ENCODE measurements around the gene TMPRSS9.

The TMPRSS9 gene

GRCh38 chr19:2324220-2324948, 35.7 kb upstream of the TMPRSS9 start:
- in situ Hi-C loops (cut with MboI; ENCODE audit: low sequenced_read_pairs), result no loop called here
- H3K9me3 ChIP-seq, result no peaks in the 10 kb centered on the region
- DNase-seq (ENCODE audit: low spot score in 2 of 2), result no peak
- no peaks in the 10 kb centered on the region for H3K27me3 ChIP-seq (ENCODE audit: low read depth)
- H3K36me3 ChIP-seq (replicated peaks), result peaks cover 43% of the 10 kb centered on the region
- H3K4me3 ChIP-seq, result no peak overlapping the region
- H3K4me1 ChIP-seq, result peaks cover 3% of the 10 kb centered on the region; the same call in 1 of the 2 replicates

- DNase-seq (ENCODE audit: low spot score in 2 of 2), result no peak
- Histone ChIP-seq H3K36me3 (replicated peaks) (peaks cover 43% of the 10 kb centered on the region), H3K4me3 (no peak overlapping the region), H3K4me1 (peaks cover 8% of the 10 kb centered on the region), H3K27me3 (ENCODE audit: low read depth) (no peaks in the 10 kb centered on the region), H3K9me3 (no peaks in the 10 kb centered on the region)
- in situ Hi-C loops (cut with MboI; ENCODE audit: low sequenced_read_pairs), result no loop called here
These were observed 34.6 kb upstream of the TMPRSS9 start for GRCh38 chr19:2325281-2326046.

GRCh38 chr19:2326699-2327360, 33.2 kb upstream of the TMPRSS9 start:
- no peak for DNase-seq (ENCODE audit: low spot score in 2 of 2)
- H3K36me3 ChIP-seq (replicated peaks), result peaks cover 38% of the 10 kb centered on the region
- in situ Hi-C loops (cut with MboI; ENCODE audit: low sequenced_read_pairs), result no loop called here
- no peaks in the 10 kb centered on the region for H3K9me3 ChIP-seq
- H3K27me3 ChIP-seq (ENCODE audit: low read depth), result no peaks in the 10 kb centered on the region
- H3K4me1 ChIP-seq, result peaks cover 11% of the 10 kb centered on the region
- H3K4me3 ChIP-seq, result peak overlapping the region; percentile 80

- peak; percentile 76 to 80 for DNase-seq (ENCODE audit: low spot score in 2 of 2)
- Histone ChIP-seq H3K27me3 (ENCODE audit: low read depth) (no peaks in the 10 kb centered on the region), H3K36me3 (replicated peaks) (peaks cover 32% of the 10 kb centered on the region), H3K4me1 (peaks cover 11% of the 10 kb centered on the region), H3K9me3 (no peaks in the 10 kb centered on the region), H3K4me3 (peak overlapping the region; percentile 80)
- in situ Hi-C loops (cut with MboI; ENCODE audit: low sequenced_read_pairs), result no loop called here
These were observed 32.2 kb upstream of the TMPRSS9 start for GRCh38 chr19:2327773-2328400.

- peak within 1 kb of the TSS; percentile 80 for H3K4me3 ChIP-seq
- H3K36me3 ChIP-seq (replicated peaks), result peaks cover 26% of the 10 kb centered on the region
- in situ Hi-C loops (cut with MboI; ENCODE audit: low sequenced_read_pairs), result no loop called here
- no peaks in the 10 kb centered on the region for H3K27me3 ChIP-seq (ENCODE audit: low read depth)
- no peaks in the 10 kb centered on the region for H3K9me3 ChIP-seq
- H3K4me1 ChIP-seq, result peaks cover 11% of the 10 kb centered on the region
- peak; percentile 78 to 92 for DNase-seq (ENCODE audit: low spot score in 2 of 2)
These were observed 31.5 kb upstream of the TMPRSS9 start, which contains the start of the genes LSM7 and SPPL2B for GRCh38 chr19:2328401-2329148. Gene LSM7 (minus strand): TSS chr19:2328586. CDS start chr19:2328566, 20 bp downstream. Gene SPPL2B (plus strand): TSS chr19:2328684. CDS start chr19:2328710, 26 bp downstream.

- DNase-seq (ENCODE audit: low spot score in 2 of 2), result no peak
- Histone ChIP-seq H3K36me3 (replicated peaks) (peaks cover 25% of the 10 kb centered on the region), H3K9me3 (no peaks in the 10 kb centered on the region), H3K27me3 (ENCODE audit: low read depth) (no peaks in the 10 kb centered on the region), H3K4me1 (peaks cover 11% of the 10 kb centered on the region), H3K4me3 (peak overlapping the region; percentile 80)
- in situ Hi-C loops (cut with MboI; ENCODE audit: low sequenced_read_pairs), result no loop called here
These were observed 31.0 kb upstream of the TMPRSS9 start for GRCh38 chr19:2329149-2329478.

GRCh38 chr19:2329501-2329916, 30.6 kb upstream of the TMPRSS9 start:
- peaks cover 11% of the 10 kb centered on the region for H3K4me1 ChIP-seq
- no peaks in the 10 kb centered on the region for H3K27me3 ChIP-seq (ENCODE audit: low read depth)
- in situ Hi-C loops (cut with MboI; ENCODE audit: low sequenced_read_pairs), result no loop called here
- no peak for DNase-seq (ENCODE audit: low spot score in 2 of 2)
- H3K36me3 ChIP-seq (replicated peaks), result peaks cover 21% of the 10 kb centered on the region
- peak overlapping the region; percentile 80 for H3K4me3 ChIP-seq
- no peaks in the 10 kb centered on the region for H3K9me3 ChIP-seq

GRCh38 chr19:2330255-2330631, 29.8 kb upstream of the TMPRSS9 start:
- Histone ChIP-seq H3K4me1 (peaks cover 11% of the 10 kb centered on the region), H3K27me3 (ENCODE audit: low read depth) (no peaks in the 10 kb centered on the region), H3K9me3 (no peaks in the 10 kb centered on the region), H3K4me3 (no peak overlapping the region), H3K36me3 (replicated peaks) (peaks cover 18% of the 10 kb centered on the region)
- no peak for DNase-seq (ENCODE audit: low spot score in 2 of 2)
- in situ Hi-C loops (cut with MboI; ENCODE audit: low sequenced_read_pairs), result no loop called here

GRCh38 chr19:2330632-2331284, 29.3 kb upstream of the TMPRSS9 start:
- no peak for DNase-seq (ENCODE audit: low spot score in 2 of 2)
- in situ Hi-C loops (cut with MboI; ENCODE audit: low sequenced_read_pairs), result no loop called here
- H3K9me3 ChIP-seq, result no peaks in the 10 kb centered on the region
- peaks cover 14% of the 10 kb centered on the region for H3K36me3 ChIP-seq (replicated peaks)
- peaks cover 11% of the 10 kb centered on the region for H3K4me1 ChIP-seq
- no peaks in the 10 kb centered on the region for H3K27me3 ChIP-seq (ENCODE audit: low read depth)
- no peak overlapping the region for H3K4me3 ChIP-seq

GRCh38 chr19:2331601-2332246, 28.3 kb upstream of the TMPRSS9 start:
- Histone ChIP-seq H3K4me3 (no peak overlapping the region), H3K9me3 (no peaks in the 10 kb centered on the region), H3K27me3 (ENCODE audit: low read depth) (no peaks in the 10 kb centered on the region), H3K4me1 (peaks cover 11% of the 10 kb centered on the region), H3K36me3 (replicated peaks) (peaks cover 10% of the 10 kb centered on the region)
- DNase-seq (ENCODE audit: low spot score in 2 of 2), result no peak
- in situ Hi-C loops (cut with MboI; ENCODE audit: low sequenced_read_pairs), result no loop called here

GRCh38 chr19:2332341-2333026, 27.6 kb upstream of the TMPRSS9 start:
- no peak for DNase-seq (ENCODE audit: low spot score in 2 of 2)
- H3K9me3 ChIP-seq, result no peaks in the 10 kb centered on the region
- in situ Hi-C loops (cut with MboI; ENCODE audit: low sequenced_read_pairs), result no loop called here
- no peak overlapping the region for H3K4me3 ChIP-seq
- peaks cover 8% of the 10 kb centered on the region for H3K4me1 ChIP-seq
- no peaks in the 10 kb centered on the region for H3K27me3 ChIP-seq (ENCODE audit: low read depth)
- H3K36me3 ChIP-seq (replicated peaks), result peaks cover 3% of the 10 kb centered on the region

All from HAP-1 (cell line).